GM12873 (cell line): ENCODE measurements around the gene HIBCH.

Source experiments
- TF ChIP-seq, protein P1 (sequence below): IDR thresholded peaks from 2 replicates; pipeline ENCODE4 v1.5.1; 2012; ENCODE audit warnings: low read depth, mild to moderate bottlenecking, moderate library complexity, low read length, control low read depth; ENCODE audit not compliant: insufficient read depth; ENCODE audit errors: missing control alignments

HIBCH gene

DNA sequence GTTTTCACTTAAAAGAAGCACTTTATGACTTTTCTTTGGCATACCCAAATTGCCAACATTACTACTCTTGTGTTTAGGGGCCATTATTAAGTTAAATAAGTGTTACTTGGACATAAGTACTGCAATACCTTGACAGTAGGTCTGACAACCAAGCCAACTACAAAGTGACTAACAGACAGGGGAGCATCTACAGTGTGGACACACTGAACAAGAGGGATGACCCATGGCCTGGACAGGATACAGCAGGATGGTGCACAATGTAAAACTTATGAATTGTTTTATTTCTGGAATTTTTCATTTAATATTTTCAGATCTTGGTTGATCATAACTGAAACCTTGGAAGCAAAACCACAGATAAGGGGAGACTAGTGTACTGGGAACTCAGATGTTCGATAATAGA is 19.8 kb upstream of the HIBCH start:
- TF ChIP-seq, protein P1, sequence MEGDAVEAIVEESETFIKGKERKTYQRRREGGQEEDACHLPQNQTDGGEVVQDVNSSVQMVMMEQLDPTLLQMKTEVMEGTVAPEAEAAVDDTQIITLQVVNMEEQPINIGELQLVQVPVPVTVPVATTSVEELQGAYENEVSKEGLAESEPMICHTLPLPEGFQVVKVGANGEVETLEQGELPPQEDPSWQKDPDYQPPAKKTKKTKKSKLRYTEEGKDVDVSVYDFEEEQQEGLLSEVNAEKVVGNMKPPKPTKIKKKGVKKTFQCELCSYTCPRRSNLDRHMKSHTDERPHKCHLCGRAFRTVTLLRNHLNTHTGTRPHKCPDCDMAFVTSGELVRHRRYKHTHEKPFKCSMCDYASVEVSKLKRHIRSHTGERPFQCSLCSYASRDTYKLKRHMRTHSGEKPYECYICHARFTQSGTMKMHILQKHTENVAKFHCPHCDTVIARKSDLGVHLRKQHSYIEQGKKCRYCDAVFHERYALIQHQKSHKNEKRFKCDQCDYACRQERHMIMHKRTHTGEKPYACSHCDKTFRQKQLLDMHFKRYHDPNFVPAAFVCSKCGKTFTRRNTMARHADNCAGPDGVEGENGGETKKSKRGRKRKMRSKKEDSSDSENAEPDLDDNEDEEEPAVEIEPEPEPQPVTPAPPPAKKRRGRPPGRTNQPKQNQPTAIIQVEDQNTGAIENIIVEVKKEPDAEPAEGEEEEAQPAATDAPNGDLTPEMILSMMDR, result no peak

DNA sequence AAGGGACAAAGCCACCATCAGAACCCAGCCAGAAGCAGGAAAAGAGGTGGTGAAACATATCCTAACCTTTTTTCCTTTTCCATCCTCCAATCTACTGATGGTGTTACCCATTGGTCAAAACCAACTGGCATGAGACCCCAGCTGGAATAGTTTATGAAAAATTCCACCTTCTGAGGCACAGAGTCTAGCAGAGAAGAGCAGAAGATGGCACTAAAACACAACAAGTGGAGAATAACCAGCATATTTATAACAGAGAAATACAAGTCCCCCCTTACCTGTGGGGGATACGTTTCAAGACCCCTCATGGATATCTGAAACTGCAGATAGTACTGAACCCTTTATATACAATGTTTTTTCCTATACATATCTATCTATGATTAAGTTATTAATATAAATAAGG is 18.8 kb upstream of the HIBCH start:
- TF ChIP-seq, protein P1, result no peak

DNA sequence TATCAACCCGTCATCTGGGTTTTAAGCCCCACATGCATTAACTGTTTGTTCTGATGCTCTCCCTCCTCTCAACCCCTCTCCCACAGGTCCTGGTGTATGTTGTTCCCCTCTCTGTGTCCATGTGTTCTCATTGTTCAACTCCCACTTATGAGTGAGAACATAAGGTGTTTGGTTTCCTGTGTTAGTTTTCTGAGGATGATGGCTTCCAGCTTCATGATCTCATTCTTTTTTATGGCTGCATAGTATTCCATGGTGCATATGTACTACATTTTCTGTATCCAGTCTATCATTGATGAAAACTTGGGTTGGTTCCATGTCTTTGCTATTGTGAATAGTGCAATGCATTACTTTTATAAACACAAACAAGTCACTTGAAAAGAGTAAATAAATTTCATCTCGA is 16.8 kb upstream of the HIBCH start:
- TF ChIP-seq, protein P1, result no peak

DNA sequence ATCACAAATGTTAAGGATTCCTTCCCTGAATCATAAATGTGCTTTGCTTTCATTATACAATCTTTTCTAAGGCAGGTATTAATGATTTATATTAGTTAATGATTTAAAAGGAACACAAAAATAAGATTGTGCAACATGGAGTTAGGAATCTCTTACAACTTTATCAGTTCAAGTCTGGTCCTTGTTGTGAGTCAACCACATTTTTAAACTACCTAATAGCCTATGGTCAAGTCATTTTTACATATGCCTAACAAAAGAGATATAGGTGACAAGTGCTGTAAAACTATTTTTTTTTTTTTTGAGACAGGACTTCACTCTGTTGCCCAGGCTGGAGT is 15.6 kb upstream of the HIBCH start:
- TF ChIP-seq, protein P1, result no peak

DNA sequence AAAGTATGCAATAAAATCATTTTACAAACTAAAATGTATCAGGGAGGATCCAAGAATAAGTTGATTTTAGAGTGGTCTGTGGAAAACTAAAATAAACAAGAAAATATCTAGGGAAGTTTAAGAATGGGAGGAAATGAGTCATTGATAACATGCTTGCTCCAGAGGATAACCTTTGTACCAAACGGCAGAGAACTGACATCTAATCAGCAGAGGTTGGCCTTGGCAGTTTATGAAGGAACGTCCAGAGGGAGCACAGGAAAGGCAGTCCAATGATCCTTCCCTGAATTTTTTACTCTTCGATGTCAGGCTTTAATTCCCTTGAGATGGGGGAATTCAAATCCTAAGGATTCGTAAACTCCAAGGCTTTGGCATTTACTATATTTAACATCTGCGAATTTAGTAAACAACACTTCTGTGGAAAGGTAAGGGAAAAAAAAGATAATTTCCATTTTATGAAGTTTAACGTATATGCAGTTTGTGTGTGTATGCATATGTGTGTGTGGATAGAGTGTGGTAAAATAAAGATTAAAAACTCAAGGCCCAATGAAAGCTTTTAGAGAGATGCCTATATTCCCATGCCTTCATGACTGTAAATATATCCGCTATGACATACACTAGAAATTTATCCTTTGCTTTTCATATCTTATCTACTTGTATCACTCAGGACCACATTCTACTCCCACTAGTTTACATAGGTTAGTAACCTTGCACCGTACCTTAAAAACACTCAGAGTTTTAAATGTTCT is 15.0 kb upstream of the HIBCH start:
- TF ChIP-seq, protein P1, result no peak

DNA sequence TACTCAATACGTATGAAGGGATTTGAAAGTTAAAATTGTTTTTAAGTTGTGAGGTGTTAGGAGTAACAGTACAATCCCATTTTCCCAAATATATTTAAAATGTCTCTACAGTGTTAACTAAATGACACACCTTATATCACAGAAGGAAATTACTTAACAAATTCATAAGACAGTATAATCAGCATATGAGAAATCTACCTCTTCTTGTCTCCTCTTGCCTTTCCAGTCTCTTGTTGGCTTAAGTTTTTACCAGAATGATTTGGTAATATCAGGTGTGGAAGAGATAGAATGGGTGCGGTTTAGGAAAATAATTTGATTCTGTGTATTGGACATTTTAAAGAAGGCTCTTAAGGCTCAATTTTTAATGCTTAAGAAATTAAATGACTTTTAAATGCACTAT is 14.3 kb upstream of the HIBCH start:
- TF ChIP-seq, protein P1, result no peak

DNA sequence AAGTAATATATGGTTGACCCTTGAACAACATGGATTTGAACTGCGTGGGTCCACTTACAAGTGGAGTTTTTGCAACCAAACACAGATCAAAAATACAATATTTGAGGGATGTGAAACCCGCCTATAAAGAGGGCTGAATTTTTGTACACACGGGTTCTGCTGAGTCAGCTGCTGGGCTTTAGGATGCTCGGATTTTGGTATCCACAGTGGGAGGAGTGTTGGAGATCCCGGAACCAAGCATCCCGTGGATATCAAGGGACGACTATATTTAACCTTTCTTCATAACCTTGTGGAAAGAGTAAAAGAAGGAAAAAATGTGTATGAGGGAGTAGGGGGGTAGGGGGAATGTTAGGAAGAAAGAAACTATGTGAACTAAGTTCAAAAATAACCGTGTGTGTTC is 13.8 kb upstream of the HIBCH start:
- TF ChIP-seq, protein P1, result no peak

DNA sequence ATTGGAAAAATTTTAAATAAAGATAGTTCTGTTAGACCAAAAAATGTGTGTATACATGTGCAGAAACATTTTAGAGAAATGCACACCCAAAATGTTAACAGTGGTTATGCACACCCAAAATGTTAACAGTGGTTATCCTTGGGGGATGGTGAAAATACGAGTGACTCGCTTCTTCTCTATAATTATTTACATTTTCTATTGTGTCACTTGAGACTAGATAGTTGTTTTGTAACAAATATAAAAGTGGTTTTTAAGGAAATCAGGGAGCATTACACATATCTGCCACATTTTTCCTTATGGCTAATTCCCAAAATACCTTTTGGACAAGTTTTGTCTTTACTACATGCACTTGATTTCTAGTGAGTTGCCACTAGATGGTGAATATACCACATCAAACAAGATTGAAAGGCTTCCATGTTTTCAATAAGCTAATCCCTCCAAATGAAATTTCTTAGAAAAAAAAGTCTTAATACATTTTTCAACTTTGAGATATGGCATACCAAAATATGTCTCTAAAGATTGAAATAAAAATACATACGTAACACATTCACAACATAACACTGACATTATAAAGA is 9.0 kb upstream of the HIBCH start:
- TF ChIP-seq, protein P1, result no peak
